ENCODE data around the gene TACC2.

DNA sequence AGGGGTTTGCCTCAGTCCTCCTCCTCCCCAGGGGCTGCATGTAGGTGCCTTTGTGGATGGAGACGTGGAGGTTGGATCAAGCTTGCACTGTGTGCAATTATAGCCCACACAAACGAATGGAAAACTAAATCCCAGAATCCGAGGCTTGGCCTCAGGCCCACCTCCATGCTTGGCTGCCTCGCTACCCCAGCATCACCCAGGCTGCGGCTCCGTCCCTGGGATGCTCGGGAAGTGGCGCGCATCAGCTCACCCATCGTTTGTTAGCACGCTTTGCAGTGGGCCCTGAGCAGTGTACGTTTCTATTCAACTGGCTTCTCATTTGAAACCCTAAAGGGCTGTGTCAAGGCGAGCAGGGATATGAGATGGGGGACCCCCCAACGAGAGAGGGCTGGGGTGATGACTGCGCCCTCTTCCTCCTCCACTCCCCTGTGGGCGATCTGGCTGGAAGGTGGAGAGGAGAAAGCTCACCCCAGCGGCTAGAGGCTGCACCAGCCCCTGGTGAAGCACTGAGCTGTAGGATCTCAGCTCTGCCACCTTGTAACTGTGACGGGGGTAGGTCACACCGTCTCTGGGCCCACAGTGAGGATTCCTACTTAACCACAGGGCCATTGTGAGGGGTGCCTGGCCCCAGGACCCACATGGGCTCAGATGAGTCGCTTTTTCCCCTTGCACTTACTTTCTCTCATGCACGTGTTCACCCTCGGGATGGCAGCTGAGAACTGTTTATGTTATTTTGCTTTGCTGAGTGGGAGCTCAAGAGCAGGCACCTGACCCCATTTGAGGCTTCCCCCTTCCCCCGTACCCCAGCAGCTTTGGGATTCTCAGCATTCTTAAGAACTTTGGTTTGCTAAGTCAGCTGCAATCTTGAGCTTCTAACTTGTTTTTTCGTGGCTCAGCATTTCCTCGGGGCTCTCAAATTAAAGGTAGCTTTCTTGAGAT is 269.4 kb downstream of the TACC2 start:
- TF ChIP-seq CTCF (IDR thresholded peaks at IDR 0.05) (no peak), POLR2A (IDR thresholded peaks at IDR 0.05) (no peak)

Measured in vagina (tissue), 2 donors.